ENCODE data around the gene RHOBTB3.
A peak's percentile ranks its signal among the peaks of the same experiment; 100 is the strongest.

RHOBTB3 gene

DNA sequence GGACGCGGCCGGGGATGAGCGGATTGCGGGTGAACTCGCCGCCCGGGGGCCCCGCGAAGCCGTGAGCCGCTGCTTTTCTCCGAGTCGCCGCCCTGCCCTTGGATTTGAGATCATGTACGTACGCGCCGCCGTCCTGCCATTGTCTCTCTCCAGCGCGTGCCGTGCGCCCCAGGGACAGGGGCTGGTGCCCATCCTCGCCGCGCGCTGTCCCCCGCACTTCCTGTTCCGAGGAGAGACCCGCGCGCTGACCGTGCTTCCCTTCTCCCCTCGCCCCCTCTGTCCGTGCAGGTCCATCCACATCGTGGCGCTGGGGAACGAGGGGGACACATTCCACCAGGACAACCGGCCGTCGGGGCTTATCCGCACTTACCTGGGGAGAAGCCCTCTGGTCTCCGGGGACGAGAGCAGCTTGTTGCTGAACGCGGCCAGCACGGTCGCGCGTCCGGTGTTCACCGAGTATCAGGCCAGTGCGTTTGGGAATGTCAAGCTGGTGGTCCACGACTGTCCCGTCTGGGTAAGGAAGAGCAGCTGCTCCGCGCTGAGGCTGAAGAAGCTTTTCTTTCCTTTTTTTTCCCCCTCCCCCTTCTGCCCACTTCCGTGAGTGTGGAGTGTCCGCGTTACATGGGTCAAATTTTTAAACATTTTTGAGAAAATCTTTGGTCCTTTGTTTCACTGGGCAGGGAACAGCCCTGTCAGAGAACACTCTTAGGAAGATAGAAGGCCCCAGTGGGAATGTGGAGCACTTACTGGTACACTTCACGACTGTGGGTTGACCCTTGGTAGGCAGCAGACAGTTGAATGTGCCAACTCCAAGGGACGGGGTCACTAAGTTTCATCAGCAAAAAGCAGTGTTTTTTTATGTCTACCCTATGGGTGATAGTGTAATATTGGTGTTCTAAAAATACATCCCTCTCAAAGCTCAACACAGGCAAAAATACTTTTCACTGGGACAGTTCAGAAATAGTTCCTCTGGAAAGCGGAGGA lies 727 bp downstream of the RHOBTB3 start:
- peak in 1 of 2 donors; percentile 13 for DNase-seq (ENCODE audit: low read depth in 2 of 2)

DNA sequence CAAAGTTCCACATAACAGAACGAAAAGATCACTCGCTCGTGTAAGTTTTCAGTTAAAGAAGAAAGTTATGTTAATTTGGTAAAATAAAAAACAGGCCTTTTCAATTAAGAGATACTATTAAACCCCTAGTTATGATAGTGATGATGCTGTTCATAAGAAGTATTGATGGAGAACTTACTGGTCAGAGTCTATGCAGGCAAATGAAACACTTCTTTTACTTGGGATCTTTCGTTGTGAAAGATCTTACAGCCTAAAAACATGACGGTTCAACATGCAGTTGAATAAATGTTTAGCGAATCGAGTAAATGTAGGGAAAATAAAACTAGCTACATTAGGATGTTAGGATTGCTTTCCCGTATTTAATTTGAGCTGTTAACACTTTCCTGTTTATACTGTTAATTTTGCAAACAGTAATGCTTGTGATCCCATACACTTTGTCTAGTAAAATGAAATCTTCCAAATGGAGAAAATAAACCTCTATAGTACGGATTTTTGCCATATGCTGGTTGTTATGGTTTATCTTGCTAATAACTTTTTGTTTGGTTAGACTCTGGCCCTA lies 2.0 kb downstream of the RHOBTB3 start:
- DNase-seq (ENCODE audit: low read depth in 2 of 2) = no peak

DNA sequence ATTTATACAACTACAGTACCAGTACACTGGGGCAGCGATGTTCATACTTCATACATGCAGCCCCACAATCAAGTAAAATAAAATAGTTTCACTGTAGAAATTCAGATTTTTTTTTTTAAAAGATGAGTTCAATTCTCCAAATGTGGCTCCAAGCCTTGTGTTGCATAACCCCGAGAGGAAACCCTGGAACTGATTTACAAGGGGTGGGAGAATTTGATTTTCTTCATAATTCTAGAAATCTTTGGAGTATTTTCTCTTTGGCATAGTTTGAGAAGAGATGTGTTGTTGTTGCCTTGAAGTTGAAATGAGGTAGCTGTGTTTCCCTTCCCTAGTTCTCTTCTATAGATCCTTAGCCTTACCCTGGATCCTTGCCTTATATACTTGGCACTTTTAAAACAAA lies 3.1 kb downstream of the RHOBTB3 start:
- no peak for DNase-seq (ENCODE audit: low read depth in 2 of 2)

DNA sequence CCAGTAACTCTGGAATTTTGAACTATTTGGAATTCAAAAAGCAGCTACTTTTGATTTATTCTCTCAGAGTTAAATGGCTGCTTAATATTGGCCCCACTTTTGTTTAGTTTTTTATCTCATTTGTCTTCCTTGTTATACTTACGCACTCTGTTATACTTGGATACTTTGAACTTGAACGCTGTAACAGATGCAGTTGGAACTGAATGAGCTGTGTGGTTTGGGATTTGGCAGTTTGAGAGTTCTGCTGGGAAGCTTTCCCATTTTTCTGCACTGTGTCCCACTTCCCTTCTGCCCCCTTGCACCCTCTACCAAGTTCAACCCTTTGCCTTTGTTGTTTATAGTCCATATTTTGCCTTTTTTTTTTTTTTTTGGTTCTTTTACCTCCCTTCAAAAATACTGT lies 3.8 kb downstream of the RHOBTB3 start:
- no peak for DNase-seq (ENCODE audit: low read depth in 2 of 2)

DNA sequence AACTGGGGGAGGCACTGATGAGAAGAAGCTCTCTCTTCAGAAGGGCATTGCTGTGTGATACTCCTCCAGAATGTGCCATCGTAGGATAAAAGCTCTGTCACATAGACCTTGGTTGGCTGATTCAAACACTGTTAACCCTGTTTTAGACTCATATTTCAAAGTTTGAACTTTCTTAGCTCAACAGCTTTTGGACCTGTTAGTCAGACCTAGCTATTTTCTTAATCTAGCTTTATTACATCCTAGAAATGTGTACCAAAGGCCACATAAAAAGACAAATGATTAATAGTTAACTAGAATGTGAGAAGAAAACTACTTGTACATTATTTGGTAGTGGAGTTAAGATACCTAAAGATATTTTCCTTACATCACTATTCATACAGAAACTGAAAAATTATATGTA lies 4.3 kb downstream of the RHOBTB3 start:
- DNase-seq (ENCODE audit: low read depth in 2 of 2) = no peak

DNA sequence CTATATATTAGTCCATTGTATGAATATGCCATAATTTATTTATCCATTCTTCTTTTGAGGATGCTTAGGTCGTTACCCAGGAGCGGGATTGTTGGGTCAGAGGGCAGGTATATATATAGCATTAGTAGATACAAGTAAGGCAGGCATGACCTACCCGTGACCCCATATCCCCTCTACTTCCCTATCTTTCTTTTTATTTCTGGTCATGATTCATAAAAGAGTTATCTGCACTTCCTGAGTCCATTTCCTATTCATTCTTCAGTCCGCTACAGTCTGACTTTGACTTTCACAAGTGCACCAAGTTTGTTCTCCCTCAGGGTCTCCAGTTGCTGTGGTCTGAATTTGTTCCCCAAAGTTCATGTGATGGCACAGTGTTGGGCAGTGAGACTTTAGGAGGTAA lies 6.9 kb downstream of the RHOBTB3 start:
- no peak for DNase-seq (ENCODE audit: low read depth in 2 of 2)

DNA sequence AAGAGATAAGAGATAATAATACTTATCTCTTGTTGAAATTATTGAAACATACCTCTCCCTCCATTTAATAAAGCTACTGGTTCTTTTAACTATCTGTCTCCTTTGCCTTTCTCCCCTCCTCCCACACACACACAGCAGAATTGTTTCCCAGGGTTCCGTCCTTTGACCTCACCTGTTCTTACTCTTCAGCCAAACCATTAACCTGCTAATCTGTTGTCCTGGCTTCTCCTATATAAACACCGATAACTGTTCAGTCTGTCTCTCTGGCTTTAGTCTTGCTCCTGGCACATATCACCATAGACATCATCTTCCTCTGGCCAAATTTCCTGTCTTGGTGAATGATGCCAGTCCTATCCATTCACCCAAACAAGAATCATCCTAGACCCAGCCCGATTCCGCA lies 7.7 kb downstream of the RHOBTB3 start:
- no peak for DNase-seq (ENCODE audit: low read depth in 2 of 2)

DNA sequence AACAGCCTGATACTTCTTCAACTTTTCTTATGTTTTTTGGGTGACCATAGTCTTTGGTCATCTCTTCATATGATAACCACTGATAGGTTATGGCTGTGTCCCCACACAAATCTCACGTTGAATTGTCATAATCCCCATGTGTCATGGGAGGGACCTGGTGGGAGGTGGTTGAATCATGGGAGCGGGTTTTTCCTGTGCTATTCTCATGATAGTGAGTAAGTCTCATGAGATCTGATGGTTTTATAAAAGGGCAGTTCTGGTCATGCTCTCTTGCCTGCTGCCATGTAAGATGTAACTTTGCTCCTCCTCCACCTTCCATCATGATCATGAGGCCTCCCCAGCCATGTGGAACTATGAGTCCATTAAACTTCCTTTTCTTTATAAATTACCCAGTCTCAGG lies 8.7 kb downstream of the RHOBTB3 start:
- DNase-seq (ENCODE audit: low read depth in 2 of 2) = no peak

DNA sequence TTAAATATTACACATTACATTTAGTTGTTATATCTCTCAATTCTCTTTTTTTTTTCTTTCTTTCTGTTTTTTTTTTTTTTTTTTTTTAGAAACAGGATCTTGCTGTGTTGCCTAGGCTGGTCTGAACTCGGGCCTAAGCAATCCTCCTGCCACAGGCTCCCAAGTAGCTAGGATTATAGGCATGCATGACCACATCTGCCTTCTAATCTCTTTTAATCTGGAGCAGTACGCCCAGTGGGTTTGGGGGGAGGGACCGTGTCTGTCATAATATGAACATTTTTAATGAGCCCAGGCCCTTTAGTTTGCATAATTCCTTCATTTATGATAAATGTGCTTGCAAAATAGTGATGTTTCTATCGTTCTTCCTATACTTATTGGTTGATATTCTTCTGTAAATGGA lies 10.3 kb downstream of the RHOBTB3 start:
- DNase-seq (ENCODE audit: low read depth in 2 of 2) = no peak

DNA sequence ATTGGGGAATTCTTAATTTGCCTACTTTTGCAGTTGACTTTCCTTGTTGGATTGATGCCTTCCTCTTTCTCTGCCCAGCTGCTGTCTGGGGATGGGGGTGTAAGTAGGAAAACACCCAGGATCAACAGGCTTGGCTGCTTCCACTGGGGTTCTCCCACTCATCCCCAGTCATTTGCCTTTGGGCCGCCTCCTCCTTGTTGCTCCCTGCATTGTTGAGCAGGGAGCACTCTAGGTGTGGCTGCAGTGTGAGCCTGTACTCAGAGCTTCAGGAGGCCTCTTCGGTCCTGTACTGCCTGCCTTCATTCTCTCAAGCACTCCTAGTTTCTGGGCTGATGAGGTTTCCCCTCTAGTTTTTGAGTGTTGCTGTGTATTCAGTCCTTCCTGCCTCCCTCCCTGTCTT lies 12.1 kb downstream of the RHOBTB3 start:
- no peak for DNase-seq (ENCODE audit: low read depth in 2 of 2)

DNA sequence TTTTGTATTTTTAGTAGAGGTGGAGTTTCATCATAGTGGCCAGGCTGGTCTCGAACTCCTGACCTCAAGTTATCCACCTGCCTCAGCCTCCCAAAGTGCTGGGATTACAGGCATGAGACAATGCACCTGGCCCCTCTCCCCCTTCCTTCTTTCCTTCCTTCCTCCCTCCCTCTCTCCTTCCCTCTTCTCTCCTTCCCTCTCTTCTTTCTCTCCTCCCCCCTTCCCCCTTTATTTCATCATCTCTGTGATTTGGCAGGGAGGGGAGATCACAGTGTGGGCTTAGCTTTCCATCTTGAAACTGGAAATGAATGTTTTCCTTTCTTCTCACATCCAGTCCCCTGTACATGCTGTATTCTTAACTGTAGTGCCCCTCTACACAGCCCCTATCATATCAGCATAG lies 12.7 kb downstream of the RHOBTB3 start:
- no peak for DNase-seq (ENCODE audit: low read depth in 2 of 2)

DNA sequence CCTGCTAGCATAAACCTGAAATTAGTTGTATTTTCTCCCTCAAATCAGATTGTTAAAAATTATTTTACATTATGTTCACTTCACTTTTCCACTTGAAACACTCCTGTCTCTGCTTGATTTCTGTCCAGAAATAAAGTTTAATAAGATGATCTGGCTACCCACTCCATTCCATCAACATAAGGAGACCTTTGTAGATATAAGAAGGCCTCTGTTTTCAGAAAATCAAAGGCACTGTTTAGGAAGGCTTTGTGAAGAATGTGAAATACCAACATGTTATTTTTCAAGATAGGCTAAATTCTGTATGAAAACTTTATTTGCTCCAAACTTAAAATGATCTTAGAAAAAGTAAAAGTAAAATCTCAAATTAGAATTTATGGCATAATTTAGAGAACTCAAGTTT lies 15.1 kb downstream of the RHOBTB3 start:
- DNase-seq (ENCODE audit: low read depth in 2 of 2) = no peak

DNA sequence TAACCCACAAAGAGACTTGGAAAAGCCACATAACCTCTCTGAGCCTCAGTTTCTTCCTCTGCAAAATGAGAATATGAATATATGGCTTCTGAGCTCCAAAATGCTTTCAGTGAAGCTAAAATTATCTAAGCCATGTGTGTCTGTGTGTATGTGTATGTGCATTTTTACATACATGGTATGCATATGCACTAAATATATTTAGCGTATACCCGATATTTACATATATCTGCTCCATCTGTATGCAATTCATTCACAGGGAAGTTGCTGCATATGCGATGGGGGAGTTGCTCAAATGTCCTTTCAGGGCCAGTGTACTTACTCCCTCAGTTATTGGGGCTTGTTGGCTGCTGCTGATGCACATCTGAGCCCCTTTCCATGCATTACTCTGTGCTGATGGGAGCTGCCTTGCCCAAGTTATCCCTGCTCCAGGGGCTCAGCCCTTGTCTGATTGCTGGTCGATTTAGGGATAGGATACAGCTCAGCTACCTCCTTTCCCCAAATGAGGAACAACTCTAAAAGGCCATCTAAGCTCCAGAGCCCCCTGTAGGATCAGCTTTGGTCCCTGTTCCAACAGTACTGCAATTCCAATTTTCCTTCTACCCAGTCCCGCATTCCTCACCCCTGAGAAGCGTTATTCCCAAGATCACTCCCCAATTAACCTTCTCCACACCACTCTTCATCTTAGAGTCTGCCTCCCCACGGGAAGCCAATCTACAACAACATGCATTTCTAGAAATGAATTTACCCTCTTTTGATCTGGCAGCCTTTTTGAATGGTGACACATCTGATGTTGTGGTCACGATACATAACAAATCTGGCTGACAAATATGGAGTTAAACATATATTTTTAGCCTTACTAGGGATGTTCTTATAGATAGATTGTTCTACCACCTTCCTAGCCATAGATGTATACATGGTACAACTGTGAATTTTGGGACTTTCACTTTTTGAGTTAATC lies 15.9 kb downstream of the RHOBTB3 start:
- no peak for DNase-seq (ENCODE audit: low read depth in 2 of 2)

DNA sequence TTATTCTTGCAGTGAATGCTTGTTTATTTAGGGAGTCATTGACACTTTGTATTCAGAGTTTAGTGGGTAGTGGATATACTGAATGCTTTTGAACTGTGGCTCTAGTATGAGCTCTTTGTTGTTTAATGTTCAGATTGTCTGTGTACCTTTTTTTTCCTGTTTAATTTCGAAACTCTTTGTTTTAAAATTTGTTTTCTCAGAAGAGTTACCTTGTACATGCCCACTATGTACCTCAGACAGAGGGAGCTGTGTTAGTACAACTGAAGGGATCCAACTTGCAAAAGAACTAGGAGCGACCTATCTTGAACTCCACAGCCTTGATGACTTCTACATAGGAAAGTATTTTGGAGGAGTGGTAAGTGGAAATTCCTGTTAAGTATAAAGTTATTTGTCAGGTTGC lies 17.0 kb downstream of the RHOBTB3 start:
- DNase-seq (ENCODE audit: low read depth in 2 of 2) = no peak

DNA sequence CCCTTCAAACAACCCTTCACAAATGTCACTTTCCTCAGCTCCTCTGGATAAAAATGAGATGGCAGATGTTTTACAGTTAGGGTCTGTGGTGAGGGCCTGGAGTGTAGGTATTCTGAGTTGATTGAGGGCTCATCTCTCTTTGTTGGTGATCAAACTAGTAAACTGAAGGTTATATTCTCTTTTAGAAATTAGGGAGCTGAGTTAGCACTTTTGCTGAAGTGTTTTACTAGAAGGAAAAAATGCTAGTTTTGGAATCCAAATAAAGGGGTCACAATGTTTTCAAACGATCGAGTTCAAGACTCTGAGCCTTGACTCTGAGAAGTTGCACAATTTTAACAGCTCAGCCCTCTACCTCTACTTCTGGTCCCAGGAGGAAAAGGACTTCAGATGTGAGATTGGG lies 23.4 kb downstream of the RHOBTB3 start:
- no peak for DNase-seq (ENCODE audit: low read depth in 2 of 2)

DNA sequence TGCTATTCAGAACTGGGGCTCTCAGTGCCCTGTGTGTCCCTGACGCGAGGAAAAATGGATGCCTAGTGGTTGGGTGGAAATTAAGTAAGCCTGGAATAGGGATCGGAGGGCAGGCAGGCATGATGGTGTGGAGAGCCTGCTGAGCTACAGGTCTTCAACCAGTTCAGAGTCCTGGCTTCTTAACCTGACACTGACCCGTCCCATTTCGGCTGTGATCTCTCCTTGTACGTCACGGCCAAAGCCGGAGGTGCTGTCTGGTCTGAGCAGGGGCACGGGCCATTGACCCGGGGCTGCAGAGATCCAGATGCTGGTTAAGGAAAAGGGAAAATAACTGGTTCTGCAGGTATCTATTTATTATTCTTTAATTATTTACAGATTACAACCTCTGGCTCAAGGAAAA lies 27.9 kb downstream of the RHOBTB3 start:
- DNase-seq (ENCODE audit: low read depth in 2 of 2) = no peak

DNA sequence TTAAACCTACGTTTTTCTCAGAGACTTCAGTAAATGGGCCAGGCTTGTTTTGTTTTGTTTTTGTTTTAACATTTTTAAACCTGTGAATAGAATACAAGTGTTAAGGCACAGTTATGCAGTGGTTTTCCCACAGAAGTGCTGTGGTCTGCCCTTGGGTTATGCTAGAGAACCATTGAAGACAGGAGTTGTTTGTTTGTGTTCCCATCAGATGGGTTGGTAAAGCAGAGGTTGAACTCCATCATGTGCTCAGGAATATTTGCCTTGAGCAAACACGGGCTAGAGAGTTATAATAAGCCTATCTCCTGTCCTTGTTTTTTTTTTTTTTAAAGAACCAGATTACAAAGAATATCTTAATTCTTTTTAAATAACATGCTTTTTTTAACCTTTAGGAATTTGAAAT lies 28.5 kb downstream of the RHOBTB3 start:
- DNase-seq (ENCODE audit: low read depth in 2 of 2) = no peak

DNA sequence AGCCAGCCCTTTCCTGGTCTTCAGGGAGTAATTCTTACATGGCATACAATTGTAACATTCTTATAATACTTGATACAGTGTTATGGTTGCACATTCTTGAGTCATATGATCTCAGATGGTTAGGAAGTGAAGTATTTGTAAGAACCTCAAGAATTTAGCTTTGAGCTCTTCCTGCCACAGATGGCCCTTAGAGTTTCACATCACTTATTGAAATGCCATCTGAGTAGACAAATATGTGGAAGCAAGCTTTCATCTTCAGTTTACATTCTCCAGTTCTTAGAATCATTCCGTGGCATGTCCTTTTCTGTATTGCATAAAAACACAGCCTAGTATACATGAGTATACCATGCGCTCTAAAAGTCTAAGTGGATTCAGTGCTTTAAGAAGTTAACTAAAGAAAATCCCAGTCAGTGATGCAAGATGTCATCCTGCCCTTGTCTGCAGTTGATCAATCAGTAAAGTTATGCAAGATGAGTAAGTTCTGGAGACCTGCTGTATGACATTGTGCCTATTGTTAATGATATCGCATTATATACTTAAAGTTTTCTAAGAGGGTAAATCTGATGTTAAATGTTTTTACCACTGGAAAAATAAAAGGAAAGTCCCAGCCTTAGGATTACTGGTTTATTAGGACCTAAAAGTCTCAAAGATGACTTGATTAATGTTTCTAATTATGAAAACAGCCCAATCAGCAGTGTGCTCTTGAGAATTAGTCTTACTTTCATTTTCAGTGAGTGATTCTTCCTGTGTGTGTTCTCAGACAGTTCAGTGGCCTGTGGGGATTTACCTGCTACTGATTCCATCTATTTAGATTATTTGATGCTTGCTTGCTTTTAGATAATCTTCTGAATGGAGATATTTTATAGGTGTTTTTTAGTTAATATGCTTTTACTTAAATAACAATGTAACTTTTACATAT lies 29.4 kb downstream of the RHOBTB3 start:
- DNase-seq (ENCODE audit: low read depth in 2 of 2) = no peak

DNA sequence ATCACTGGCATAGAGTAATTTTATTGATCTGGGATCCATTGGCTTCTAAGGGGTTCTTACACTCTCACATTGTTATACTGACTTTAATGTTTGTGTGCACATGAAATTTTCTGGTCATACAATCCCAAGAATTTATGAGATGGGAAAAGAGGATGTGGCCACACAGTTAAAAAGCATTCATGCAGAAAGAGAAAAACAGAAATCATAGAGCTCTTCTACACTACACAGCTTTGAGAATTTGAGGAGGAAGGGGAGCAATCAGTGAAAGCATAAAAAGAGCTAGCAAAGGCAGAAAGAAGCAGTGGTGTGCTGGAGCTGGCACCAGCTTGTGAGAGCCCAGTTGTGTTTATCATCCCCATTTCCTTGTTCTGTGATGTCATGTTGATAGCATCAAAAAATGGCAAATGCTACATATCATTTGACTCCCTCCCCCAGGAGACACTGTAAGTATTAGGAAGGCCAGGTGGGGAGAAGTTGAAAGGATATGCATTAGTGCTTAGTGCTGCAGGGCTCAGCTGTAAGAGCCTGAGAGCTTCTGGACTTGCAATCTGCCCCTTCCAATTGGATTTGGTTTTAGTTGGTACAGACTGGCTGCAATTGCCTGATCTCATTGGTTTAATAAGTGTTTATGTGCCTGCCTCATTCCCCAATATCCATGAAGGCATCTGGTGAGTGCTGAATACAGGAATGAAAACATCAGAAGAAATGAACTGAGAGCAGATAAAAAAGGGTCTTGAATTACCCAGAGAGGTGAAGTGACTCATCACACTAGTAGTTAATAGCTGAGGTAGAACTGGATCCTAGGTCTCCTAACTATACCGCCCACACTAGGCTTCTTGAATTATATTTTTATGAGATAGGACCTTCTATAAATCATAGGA lies 30.9 kb downstream of the RHOBTB3 start:
- no peak for DNase-seq (ENCODE audit: low read depth in 2 of 2)

DNA sequence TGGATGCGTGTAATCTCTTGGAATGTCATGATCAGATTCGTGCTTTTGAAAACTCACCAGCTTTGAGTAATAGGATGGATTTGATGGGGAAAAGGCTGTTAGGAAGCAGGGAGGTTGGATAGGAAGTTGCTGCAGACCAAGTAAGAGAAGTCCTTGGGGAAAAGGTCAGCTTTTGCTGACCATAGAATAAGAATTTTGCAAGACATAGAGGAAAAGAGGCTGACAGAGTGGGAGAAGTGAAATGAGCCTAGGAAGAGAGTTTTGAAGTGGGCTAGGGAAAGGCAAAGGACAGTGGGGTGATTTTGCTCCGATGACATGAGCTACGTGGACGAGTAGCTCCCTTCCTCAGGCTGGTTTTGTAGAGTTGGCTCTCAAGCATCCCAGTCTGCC lies 31.5 kb downstream of the RHOBTB3 start:
- no peak for DNase-seq (ENCODE audit: low read depth in 2 of 2)

All from stimulated activated CD8-positive, alpha-beta memory T cell treated with anti-CD3 and anti-CD28 coated beads, Interleukin-7, amount 100 ng/mL, for 4 hours (primary cell).